DOHH2 (cell line): ENCODE data around the gene XPNPEP3.

ENCODE experiments used
- EZH2phosphoT487 ChIP-seq: fragments of 200-600 bp; sonication (generic); IDR thresholded peaks from 2 replicates; pipeline ENCODE4 v1.6.1; 2017; ENCODE audit warnings: borderline replicate concordance, mild to moderate bottlenecking, antibody characterized with exemption, low read length, moderate library complexity, mixed read lengths
- TF ChIP-seq, protein P1 (sequence below): fragments of 200-600 bp; sonication (generic); IDR thresholded peaks from one replicate; pipeline ENCODE4 v1.5.1; 2014; ENCODE audit warnings: antibody characterized with exemption, mild to moderate bottlenecking, low read depth, low read length; ENCODE audit not compliant: poor library complexity, severe bottlenecking

DNA sequence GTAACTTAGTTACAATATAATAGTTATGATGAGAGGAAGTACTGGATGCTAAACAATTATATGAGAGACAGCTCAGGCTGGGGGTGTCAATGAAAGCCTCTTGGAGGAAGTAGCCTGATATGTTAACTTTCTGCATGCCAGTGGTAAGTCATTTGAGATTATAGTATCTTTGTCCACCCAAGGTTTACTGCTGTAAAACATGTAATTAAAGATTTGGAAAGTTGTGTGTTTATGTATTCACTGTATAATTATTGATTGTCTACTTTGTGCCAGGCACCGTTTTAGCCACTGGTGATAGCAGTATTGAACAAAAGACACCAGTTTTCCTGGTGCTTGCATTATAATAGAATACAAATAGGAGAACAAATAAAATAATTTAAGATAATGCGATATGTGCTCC lies 5.6 kb downstream of the XPNPEP3 start:
- TF ChIP-seq, protein P1, sequence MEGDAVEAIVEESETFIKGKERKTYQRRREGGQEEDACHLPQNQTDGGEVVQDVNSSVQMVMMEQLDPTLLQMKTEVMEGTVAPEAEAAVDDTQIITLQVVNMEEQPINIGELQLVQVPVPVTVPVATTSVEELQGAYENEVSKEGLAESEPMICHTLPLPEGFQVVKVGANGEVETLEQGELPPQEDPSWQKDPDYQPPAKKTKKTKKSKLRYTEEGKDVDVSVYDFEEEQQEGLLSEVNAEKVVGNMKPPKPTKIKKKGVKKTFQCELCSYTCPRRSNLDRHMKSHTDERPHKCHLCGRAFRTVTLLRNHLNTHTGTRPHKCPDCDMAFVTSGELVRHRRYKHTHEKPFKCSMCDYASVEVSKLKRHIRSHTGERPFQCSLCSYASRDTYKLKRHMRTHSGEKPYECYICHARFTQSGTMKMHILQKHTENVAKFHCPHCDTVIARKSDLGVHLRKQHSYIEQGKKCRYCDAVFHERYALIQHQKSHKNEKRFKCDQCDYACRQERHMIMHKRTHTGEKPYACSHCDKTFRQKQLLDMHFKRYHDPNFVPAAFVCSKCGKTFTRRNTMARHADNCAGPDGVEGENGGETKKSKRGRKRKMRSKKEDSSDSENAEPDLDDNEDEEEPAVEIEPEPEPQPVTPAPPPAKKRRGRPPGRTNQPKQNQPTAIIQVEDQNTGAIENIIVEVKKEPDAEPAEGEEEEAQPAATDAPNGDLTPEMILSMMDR: no peak
- no peak for TF ChIP-seq EZH2phosphoT487
